ENCODE measurements around the gene CYP24A1. TPM values are rescaled to one million over a fixed set of nuclear protein-coding genes. Genes with fewer than 3 reads are reported as not detected.

The CYP24A1 gene
- total RNA-seq, 4 donors from 2014 or later, result 0.69 TPM; not detected in 3

DNA sequence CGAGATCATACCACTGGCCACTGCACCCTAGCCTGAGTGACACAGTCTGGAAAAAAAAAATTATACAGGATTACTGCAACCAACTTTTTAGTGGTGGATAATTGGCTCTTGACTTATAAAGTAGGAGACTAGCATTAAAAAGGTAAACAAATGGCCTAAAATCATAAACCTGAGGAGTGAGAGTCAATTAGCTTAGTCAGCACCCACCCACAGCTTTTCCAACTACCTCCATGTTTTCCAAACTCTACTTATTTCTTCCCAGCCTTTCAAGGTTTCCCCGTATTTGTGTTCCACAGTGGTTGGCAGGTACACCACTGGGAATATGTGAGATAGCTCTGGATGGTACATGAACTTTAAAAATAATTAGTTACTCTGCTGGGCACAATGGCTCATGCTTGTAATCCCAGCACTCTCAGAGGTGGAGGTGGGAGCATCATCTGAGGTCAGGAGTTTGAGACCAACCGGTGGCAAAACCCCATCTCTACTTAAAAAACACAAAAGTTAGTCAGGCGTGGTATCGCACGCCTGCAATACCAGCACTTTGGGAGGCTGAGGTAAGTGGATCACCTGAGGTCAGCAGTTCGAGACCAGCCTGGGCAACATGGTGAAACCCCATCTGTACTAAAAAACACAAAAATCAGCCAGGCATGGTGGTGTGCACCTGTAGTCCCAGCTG is 6.7 kb downstream of the CYP24A1 start:
- H3K36me3 ChIP-seq, result no peaks in the 10 kb centered on the region
- ATAC-seq, result no peak
- H3K4me1 ChIP-seq, result no peaks in the 10 kb centered on the region
- TF ChIP-seq, protein P1, sequence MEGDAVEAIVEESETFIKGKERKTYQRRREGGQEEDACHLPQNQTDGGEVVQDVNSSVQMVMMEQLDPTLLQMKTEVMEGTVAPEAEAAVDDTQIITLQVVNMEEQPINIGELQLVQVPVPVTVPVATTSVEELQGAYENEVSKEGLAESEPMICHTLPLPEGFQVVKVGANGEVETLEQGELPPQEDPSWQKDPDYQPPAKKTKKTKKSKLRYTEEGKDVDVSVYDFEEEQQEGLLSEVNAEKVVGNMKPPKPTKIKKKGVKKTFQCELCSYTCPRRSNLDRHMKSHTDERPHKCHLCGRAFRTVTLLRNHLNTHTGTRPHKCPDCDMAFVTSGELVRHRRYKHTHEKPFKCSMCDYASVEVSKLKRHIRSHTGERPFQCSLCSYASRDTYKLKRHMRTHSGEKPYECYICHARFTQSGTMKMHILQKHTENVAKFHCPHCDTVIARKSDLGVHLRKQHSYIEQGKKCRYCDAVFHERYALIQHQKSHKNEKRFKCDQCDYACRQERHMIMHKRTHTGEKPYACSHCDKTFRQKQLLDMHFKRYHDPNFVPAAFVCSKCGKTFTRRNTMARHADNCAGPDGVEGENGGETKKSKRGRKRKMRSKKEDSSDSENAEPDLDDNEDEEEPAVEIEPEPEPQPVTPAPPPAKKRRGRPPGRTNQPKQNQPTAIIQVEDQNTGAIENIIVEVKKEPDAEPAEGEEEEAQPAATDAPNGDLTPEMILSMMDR (IDR thresholded peaks at IDR 0.05), result no peak
- TF ChIP-seq EP300 (IDR thresholded peaks at IDR 0.05) (no peak), POLR2A (IDR thresholded peaks at IDR 0.05) (no peak), POLR2AphosphoS5 (IDR thresholded peaks at IDR 0.05) (no peak)
- no peak overlapping the region for H3K27ac ChIP-seq
- no peaks in the 10 kb centered on the region for H3K9me3 ChIP-seq
- 81 to 83% methylated on average over 2 to 4 of the region's 7 CpGs for whole genome bisulfite sequencing, 2 donors (ENCODE audit: low coverage in 1 of 2)
- H3K4me3 ChIP-seq, result no peak overlapping the region
- peaks cover 86% of the 10 kb centered on the region for H3K27me3 ChIP-seq

DNA sequence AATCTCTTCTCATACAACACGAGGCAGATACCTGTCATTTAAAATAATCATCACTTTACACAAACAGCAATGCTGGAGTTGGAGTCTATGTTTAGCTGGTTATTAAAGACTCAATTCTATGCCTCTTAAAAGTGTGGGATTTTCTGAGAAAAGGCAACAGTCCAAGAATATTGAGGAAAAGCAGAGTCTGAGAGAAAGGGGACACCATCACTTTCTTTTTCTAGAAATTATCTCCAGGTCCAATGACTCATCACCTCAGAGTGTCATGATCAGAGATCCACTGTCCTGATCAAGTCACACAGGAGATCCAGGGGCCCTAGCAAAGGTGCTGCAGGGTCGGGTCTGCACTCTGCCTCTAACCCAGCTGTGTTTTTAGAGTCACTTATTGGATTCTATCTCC is 8.0 kb downstream of the CYP24A1 start:
- ATAC-seq, result no peak
- Histone ChIP-seq H3K36me3 (no peaks in the 10 kb centered on the region), H3K4me3 (no peak overlapping the region), H3K4me1 (no peaks in the 10 kb centered on the region), H3K27ac (no peak overlapping the region), H3K27me3 (peaks cover 81% of the 10 kb centered on the region), H3K9me3 (no peaks in the 10 kb centered on the region)
- 14 to 42% methylated on average over 1 to 2 of the region's 2 CpGs for WGBS, 2 donors (ENCODE audit: low coverage in 1 of 2)
- no peak for TF ChIP-seq POLR2AphosphoS5 (IDR thresholded peaks at IDR 0.05)
- no peak for TF ChIP-seq POLR2A (IDR thresholded peaks at IDR 0.05)
- no peak for TF ChIP-seq EP300 (IDR thresholded peaks at IDR 0.05)

DNA sequence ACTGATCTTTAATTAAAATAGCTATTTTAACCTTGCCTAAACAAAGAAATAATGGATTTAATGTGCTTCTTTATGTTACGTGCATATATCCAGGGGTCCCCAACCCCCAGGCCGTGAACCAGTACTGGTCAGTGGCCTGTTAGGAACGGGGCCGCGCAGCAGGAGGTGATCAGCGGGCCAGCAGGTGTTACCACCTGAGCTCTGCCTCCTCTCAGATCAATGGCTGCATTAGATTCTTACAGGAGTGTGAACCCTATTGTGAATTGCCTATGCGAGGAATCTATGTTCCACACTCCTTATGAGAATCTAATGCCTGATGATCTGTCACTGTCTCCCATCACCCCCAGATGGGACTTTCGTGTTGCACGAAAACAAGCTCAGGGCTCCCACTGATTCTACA is 8.8 kb downstream of the CYP24A1 start:
- Histone ChIP-seq H3K9me3 (no peaks in the 10 kb centered on the region), H3K27ac (no peak overlapping the region), H3K4me3 (no peak overlapping the region), H3K27me3 (peaks cover 77% of the 10 kb centered on the region), H3K36me3 (no peaks in the 10 kb centered on the region), H3K4me1 (no peaks in the 10 kb centered on the region)
- TF ChIP-seq, protein P1 (IDR thresholded peaks at IDR 0.05), result no peak
- TF ChIP-seq POLR2A (IDR thresholded peaks at IDR 0.05), result no peak
- TF ChIP-seq POLR2AphosphoS5 (IDR thresholded peaks at IDR 0.05), result no peak
- no peak for TF ChIP-seq EP300 (IDR thresholded peaks at IDR 0.05)
- no peak for ATAC-seq
- 89 to 94% methylated on average over 9 of the region's 9 CpGs for WGBS, 2 donors (ENCODE audit: low coverage in 1 of 2)

DNA sequence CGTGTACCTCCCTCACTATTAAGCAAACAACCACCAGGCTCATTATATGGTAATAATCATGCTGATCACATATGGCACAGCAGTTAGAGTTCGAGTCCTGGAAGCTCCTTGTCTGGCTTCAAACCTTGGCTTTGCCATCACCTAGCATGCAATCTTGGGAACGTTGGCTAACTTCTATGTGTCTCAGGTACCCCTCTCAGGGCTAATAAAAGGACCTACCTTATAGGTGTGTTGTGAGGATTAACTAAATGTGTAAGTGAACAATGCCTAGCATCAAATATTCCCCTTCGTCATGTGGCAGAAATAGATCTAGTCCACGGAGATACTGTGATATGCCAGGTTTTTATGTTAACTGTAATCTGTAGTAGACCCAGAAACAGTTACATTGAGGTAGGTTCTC is 10.4 kb downstream of the CYP24A1 start:
- H3K4me1 ChIP-seq, result no peaks in the 10 kb centered on the region
- no peaks in the 10 kb centered on the region for H3K9me3 ChIP-seq
- no peak overlapping the region for H3K4me3 ChIP-seq
- no peak for ATAC-seq
- WGBS, 2 donors (ENCODE audit: low coverage in 1 of 2), result 81 to 88% methylated on average over 4 to 5 of the region's 5 CpGs
- H3K27ac ChIP-seq, result no peak overlapping the region
- TF ChIP-seq POLR2AphosphoS5 (IDR thresholded peaks at IDR 0.05) (no peak), POLR2A (IDR thresholded peaks at IDR 0.05) (no peak), EP300 (IDR thresholded peaks at IDR 0.05) (no peak)
- TF ChIP-seq, protein P1 (IDR thresholded peaks at IDR 0.05), result no peak
- H3K27me3 ChIP-seq, result peaks cover 65% of the 10 kb centered on the region
- no peaks in the 10 kb centered on the region for H3K36me3 ChIP-seq

DNA sequence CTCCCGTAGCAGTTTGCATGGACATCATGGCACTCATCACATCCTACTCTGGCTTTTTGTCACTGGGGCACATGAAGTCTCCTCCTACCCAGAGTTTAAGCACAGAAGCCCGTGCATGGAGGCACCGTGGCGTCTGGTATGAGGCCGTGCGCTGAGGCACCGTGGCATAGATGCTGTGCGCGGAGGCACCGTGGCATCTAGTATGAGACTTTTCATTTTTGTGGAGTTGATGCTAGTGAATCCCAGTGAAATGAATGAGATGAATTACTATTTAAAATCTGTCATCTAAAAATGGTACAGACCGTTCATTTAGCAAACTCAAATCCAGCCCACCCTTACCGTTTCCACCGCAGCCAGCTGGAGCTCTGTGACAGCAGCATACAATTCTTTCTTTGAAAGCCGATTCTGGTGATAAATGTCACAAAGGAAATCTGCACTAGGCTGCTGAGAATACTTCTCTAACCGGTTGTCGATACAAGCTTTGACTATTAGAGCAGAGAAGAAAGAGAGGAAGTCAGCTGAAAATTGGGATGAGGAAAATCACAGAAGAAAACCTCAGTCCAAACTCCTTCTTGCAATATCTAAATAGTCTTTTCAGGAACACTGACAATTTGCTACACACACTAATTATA is 11.3 kb downstream of the CYP24A1 start:
- TF ChIP-seq POLR2A (IDR thresholded peaks at IDR 0.05) (no peak), POLR2AphosphoS5 (IDR thresholded peaks at IDR 0.05) (no peak), EP300 (IDR thresholded peaks at IDR 0.05) (no peak)
- TF ChIP-seq, protein P1 (IDR thresholded peaks at IDR 0.05), result no peak
- Histone ChIP-seq H3K4me3 (no peak overlapping the region), H3K27ac (no peak overlapping the region), H3K27me3 (peaks cover 56% of the 10 kb centered on the region), H3K4me1 (no peaks in the 10 kb centered on the region), H3K9me3 (no peaks in the 10 kb centered on the region), H3K36me3 (no peaks in the 10 kb centered on the region)
- 43 to 59% methylated on average over 12 to 16 of the region's 16 CpGs for WGBS, 2 donors (ENCODE audit: low coverage in 1 of 2)
- ATAC-seq, result no peak

All from gastroesophageal sphincter (tissue), 4 donors.